ENCODE results near the gene TNPO2. TPM values are rescaled to one million over a fixed set of nuclear protein-coding genes. Genes with fewer than 3 reads are reported as not detected.
A peak's percentile ranks its signal among the peaks of the same experiment; 100 is the strongest.

The TNPO2 gene
- total and polyA plus RNA-seq, 4 experiments from 2014 or later, result 0.60 to 67.2 (median 33.9) TPM

DNA sequence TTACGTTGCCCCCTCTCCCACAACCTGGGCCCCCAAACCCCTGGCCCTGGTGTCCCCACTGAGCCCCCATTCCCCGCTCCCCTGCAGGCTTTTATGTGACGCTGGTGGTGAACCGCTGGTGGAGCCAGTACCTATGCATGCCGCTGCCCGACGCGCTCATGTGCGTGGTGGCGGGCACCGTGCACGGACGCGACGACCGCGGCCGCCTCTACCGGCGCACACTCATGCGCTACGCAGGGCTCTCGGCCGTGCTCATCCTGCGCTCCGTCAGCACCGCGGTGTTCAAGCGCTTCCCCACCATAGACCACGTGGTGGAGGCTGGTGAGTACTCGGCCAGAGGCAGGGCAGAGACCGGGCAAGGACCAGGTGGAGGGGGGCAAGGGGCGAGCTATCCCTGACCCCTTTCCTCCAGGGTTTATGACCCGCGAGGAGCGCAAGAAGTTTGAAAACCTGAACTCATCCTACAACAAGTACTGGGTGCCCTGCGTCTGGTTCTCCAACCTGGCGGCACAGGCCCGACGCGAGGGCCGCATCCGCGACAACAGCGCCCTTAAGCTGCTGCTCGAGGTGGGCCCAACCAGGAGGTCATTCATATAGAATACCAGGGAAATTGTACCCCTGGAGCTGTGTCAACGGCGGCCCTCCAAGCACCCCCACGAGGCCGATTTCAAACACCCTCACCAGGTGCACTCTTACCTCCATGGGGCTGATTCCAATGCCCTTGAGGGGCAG, 30.9 kb upstream of the TNPO2 start:
- H3K27ac ChIP-seq (ENCODE audit: low read depth, low read length), result no peak overlapping the region
- H3K9me3 Mint-ChIP-seq, result no peaks in the 10 kb centered on the region
- no peaks in the 10 kb centered on the region for H3K27me3 ChIP-seq (ENCODE audit: insufficient read depth, low read length)
- H3K27me3 Mint-ChIP-seq, result peaks cover 3 to 15% of the 10 kb centered on the region in 2 donors
- ChIA-PET CTCF (ENCODE audit: partially characterized antibody) (interaction anchor here (0.9 to 8.0 kb wide), 5 partner anchors 21 to 191 kb away, joined by 3 to 126 read pairs (median 4); partner anchors contain the start of gene TNPO2), POLR2A (ENCODE audit: partially characterized antibody) (interaction anchor here (0.5 to 1.3 kb wide), 3 partner anchors 13 to 999 kb away, joined by 3 read pairs; no protein-coding TSS in a partner anchor)
- no peaks in the 10 kb centered on the region for H3K9me3 ChIP-seq (ENCODE audit: control insufficient read depth in 1 of 2, low read length in 2 of 2)
- H3K4me1 ChIP-seq (ENCODE audit: insufficient read depth, low read length), result peaks cover 3% of the 10 kb centered on the region
- DNase-seq, result no peak
- peaks cover 5 to 13% (median 7%) of the 10 kb centered on the region in 4 donors for H3K4me1 Mint-ChIP-seq
- no peak overlapping the region for H3K4me3 ChIP-seq (ENCODE audit: low read length in 2 of 2)
- intact Hi-C loops (cut with micrococcal nuclease), result no loop called here
- H3K4me3 Mint-ChIP-seq, result no peak overlapping the region
- H3K27ac Mint-ChIP-seq, result no peak overlapping the region
- no peaks in the 10 kb centered on the region for H3K36me3 Mint-ChIP-seq
- H3K36me3 ChIP-seq (ENCODE audit: insufficient read depth, low read length), result no peaks in the 10 kb centered on the region

DNA sequence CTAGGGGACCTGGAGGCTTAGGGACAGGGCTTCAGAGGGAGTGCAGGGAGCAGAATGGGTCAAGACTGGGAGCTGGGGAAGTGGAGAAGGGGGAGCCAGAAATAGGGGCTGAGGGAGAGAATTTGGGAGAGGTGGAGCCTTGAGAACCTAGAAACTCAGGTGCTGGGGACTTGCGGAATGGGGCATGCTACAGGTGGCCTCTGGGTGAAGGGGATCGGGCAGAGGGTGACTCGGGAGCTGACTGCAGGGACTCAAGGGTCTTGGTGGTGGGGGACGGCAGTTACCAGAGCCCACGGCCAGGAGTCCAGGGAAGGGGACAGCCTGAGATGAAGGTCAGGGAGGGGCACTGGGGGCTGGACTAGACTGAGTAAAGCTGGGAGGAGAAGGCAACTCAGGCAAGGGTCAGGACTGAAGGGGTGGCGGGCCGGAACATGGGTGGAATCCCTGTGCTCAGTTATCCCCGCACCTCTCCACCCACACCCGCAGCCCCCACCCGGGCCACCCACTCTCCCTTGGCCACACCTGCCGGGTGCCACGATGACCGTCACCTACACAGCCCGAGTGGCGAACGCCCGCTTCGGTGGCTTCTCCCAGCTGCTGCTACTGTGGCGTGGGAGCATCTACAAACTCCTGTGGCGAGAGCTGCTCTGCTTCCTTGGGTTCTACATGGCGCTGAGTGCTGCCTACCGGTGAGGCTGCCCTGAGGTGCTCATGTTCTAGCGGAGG, 28.5 kb upstream of the TNPO2 start:
- Histone ChIP-seq H3K27me3 (ENCODE audit: insufficient read depth, low read length) (no peaks in the 10 kb centered on the region), H3K4me1 (ENCODE audit: insufficient read depth, low read length) (no peaks in the 10 kb centered on the region), H3K9me3 (ENCODE audit: control insufficient read depth in 1 of 2, low read length in 2 of 2) (no peaks in the 10 kb centered on the region), H3K36me3 (ENCODE audit: insufficient read depth, low read length) (peaks cover 10% of the 10 kb centered on the region), H3K4me3 (ENCODE audit: low read length in 2 of 2) (no peak overlapping the region), H3K27ac (ENCODE audit: low read depth, low read length) (no peak overlapping the region)
- Mint-ChIP-seq H3K36me3 (peaks cover 10 to 11% of the 10 kb centered on the region in 2 donors), H3K9me3 (peaks cover 0 to 8% (median 5%) of the 10 kb centered on the region in 8 donors), H3K4me1 (peaks cover 3 to 9% (median 6%) of the 10 kb centered on the region in 4 donors), H3K4me3 (no peak overlapping the region), H3K27ac (peak overlapping the region in 1 of 7 donors; percentile 27), H3K27me3 (peaks cover 1 to 15% of the 10 kb centered on the region in 2 donors)
- POLR2A ChIA-PET (ENCODE audit: partially characterized antibody), result interaction anchor here (0.6 to 1.5 kb wide), 3 partner anchors 15 to 40 kb away, joined by 3 to 4 read pairs (median 3); partner anchors contain the start of gene GET3
- intact Hi-C loops (cut with micrococcal nuclease), result no loop called here
- CTCF ChIA-PET (ENCODE audit: partially characterized antibody), result interaction anchor here (0.7 to 1.8 kb wide), 3 partner anchors 14 to 188 kb away, joined by 3 to 5 read pairs (median 3); partner anchors contain the start of gene GET3
- no peak for DNase-seq

- H3K9me3 Mint-ChIP-seq, result peaks cover 0 to 8% (median 5%) of the 10 kb centered on the region in 8 donors
- Histone ChIP-seq H3K4me1 (ENCODE audit: insufficient read depth, low read length) (no peaks in the 10 kb centered on the region), H3K27ac (ENCODE audit: low read depth, low read length) (no peak within 1 kb of the TSS), H3K9me3 (ENCODE audit: control insufficient read depth in 1 of 2, low read length in 2 of 2) (no peaks in the 10 kb centered on the region), H3K4me3 (ENCODE audit: low read length in 2 of 2) (no peak within 1 kb of the TSS), H3K27me3 (ENCODE audit: insufficient read depth, low read length) (no peaks in the 10 kb centered on the region), H3K36me3 (ENCODE audit: insufficient read depth, low read length) (peaks cover 10% of the 10 kb centered on the region)
- ChIA-PET CTCF (ENCODE audit: partially characterized antibody) (no interaction called here), POLR2A (ENCODE audit: partially characterized antibody) (no interaction called here)
- intact Hi-C loops (cut with micrococcal nuclease), result no loop called here
- H3K27me3 Mint-ChIP-seq, result peaks cover 1 to 15% of the 10 kb centered on the region in 2 donors
- H3K36me3 Mint-ChIP-seq, result peaks cover 15 to 17% of the 10 kb centered on the region in 2 donors
- H3K4me1 Mint-ChIP-seq, result peaks cover 3 to 9% (median 6%) of the 10 kb centered on the region in 4 donors
- peak within 1 kb of the TSS in 1 of 7 donors; percentile 27 for H3K27ac Mint-ChIP-seq
- DNase-seq, result no peak
- no peak within 1 kb of the TSS for H3K4me3 Mint-ChIP-seq
Observed at GRCh38 chr19:12751635-12752034, 27.9 kb upstream of the TNPO2 start, which contains the start of gene BEST2. Gene BEST2 (plus strand): TSS chr19:12751791. CDS start chr19:12752593, 802 bp downstream.

DNA sequence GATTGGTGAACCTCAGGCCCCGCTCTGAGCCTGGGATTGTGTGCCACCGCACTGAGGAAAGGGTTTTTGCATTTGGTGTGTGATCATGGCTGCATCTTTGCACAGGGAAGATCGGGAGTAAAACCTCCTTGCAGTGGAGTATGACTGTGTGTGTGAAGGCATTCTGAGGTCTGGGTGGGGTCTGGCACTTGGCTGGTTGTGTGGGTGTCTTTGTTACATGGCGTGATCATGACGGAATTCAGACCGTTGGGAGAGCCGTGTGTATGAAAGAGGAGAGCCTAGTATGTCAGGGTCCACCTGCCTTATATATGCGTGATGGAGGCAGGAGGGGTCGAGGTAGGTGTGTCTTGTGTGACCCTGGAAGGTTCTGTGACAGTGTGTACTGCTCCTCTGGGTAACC, 27.1 kb upstream of the TNPO2 start:
- peaks cover 3 to 9% (median 6%) of the 10 kb centered on the region in 4 donors for H3K4me1 Mint-ChIP-seq
- Histone ChIP-seq H3K4me3 (ENCODE audit: low read length in 2 of 2) (no peak overlapping the region), H3K27ac (ENCODE audit: low read depth, low read length) (no peak overlapping the region), H3K4me1 (ENCODE audit: insufficient read depth, low read length) (no peaks in the 10 kb centered on the region), H3K36me3 (ENCODE audit: insufficient read depth, low read length) (peaks cover 12% of the 10 kb centered on the region), H3K27me3 (ENCODE audit: insufficient read depth, low read length) (no peaks in the 10 kb centered on the region), H3K9me3 (ENCODE audit: control insufficient read depth in 1 of 2, low read length in 2 of 2) (no peaks in the 10 kb centered on the region)
- H3K36me3 Mint-ChIP-seq, result peaks cover 21 to 23% of the 10 kb centered on the region in 2 donors
- ChIA-PET CTCF (ENCODE audit: partially characterized antibody) (interaction anchor here (1.4 kb wide), 1 partner anchor 16 kb away, joined by 3 read pairs; no protein-coding TSS in a partner anchor), POLR2A (ENCODE audit: partially characterized antibody) (no interaction called here)
- no peak for DNase-seq
- H3K27me3 Mint-ChIP-seq, result peaks cover 1 to 13% of the 10 kb centered on the region in 2 donors
- no peak overlapping the region for H3K27ac Mint-ChIP-seq
- no peak overlapping the region for H3K4me3 Mint-ChIP-seq
- intact Hi-C loops (cut with micrococcal nuclease), result no loop called here
- H3K9me3 Mint-ChIP-seq, result peaks cover 0 to 8% (median 5%) of the 10 kb centered on the region in 8 donors

GRCh38 chr19:12749938-12750521, 26.3 kb upstream of the TNPO2 start:
- Mint-ChIP-seq H3K27me3 (peaks cover 1 to 13% of the 10 kb centered on the region in 2 donors), H3K4me1 (peaks cover 3 to 9% (median 6%) of the 10 kb centered on the region in 4 donors), H3K4me3 (peak overlapping the region in 2 of 8 donors; percentile 35 to 55), H3K9me3 (peaks cover 0 to 8% (median 5%) of the 10 kb centered on the region in 8 donors), H3K36me3 (peaks cover 26 to 28% of the 10 kb centered on the region in 2 donors), H3K27ac (peak overlapping the region in 5 of 7 donors; percentile 63 to 82 (median 68))
- intact Hi-C loops (cut with micrococcal nuclease), result no loop called here
- H3K36me3 ChIP-seq (ENCODE audit: insufficient read depth, low read length), result peaks cover 20% of the 10 kb centered on the region
- no peaks in the 10 kb centered on the region for H3K4me1 ChIP-seq (ENCODE audit: insufficient read depth, low read length)
- no peak overlapping the region for H3K4me3 ChIP-seq (ENCODE audit: low read length in 2 of 2)
- no peak for DNase-seq
- no peak overlapping the region for H3K27ac ChIP-seq (ENCODE audit: low read depth, low read length)
- no peaks in the 10 kb centered on the region for H3K9me3 ChIP-seq (ENCODE audit: control insufficient read depth in 1 of 2, low read length in 2 of 2)
- POLR2A ChIA-PET (ENCODE audit: partially characterized antibody), result interaction anchor here (2.0 kb wide), 1 partner anchor 13 kb away, joined by 6 read pairs; the partner anchor contains the start of gene GET3
- H3K27me3 ChIP-seq (ENCODE audit: insufficient read depth, low read length), result no peaks in the 10 kb centered on the region
- CTCF ChIA-PET (ENCODE audit: partially characterized antibody), result interaction anchor here (1.1 to 3.9 kb wide), 3 partner anchors 10 to 17 kb away, joined by 3 to 15 read pairs (median 3); no protein-coding TSS in a partner anchor

DNA sequence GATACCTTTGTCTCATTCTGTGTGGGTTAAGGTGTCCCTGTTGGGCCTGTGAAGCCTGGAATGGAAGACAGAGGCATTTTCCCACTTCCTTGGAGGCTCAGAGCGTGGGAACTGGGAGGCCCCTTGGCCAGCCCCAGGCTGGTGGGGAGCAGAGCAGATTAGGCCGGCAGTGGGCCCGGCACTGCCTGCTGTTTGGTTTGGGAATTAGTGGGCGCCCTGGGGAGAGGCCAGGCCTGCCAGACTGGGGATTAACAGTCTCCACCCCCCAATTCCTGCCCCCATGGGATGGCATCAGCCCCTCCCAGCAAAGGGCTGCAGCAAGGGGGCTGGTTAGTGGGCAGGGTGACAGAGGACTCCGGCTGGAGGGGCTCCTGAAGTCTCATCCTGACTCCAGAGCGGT, 24.8 kb upstream of the TNPO2 start:
- Mint-ChIP-seq H3K4me3 (no peak overlapping the region), H3K27me3 (peaks cover 1 to 10% of the 10 kb centered on the region in 2 donors), H3K27ac (no peak overlapping the region), H3K4me1 (peaks cover 3 to 9% (median 6%) of the 10 kb centered on the region in 4 donors), H3K36me3 (peaks cover 30 to 34% of the 10 kb centered on the region in 2 donors), H3K9me3 (peaks cover 0 to 8% (median 5%) of the 10 kb centered on the region in 8 donors)
- DNase-seq, result no peak
- Histone ChIP-seq H3K27me3 (ENCODE audit: insufficient read depth, low read length) (no peaks in the 10 kb centered on the region), H3K27ac (ENCODE audit: low read depth, low read length) (no peak overlapping the region), H3K4me3 (ENCODE audit: low read length in 2 of 2) (no peak overlapping the region), H3K9me3 (ENCODE audit: control insufficient read depth in 1 of 2, low read length in 2 of 2) (no peaks in the 10 kb centered on the region), H3K4me1 (ENCODE audit: insufficient read depth, low read length) (no peaks in the 10 kb centered on the region), H3K36me3 (ENCODE audit: insufficient read depth, low read length) (peaks cover 26% of the 10 kb centered on the region)
- POLR2A ChIA-PET (ENCODE audit: partially characterized antibody), result interaction anchor here (2.0 kb wide), 1 partner anchor 11 kb away, joined by 6 read pairs; the partner anchor contains the start of gene GET3
- CTCF ChIA-PET (ENCODE audit: partially characterized antibody), result interaction anchor here (1.1 to 3.9 kb wide), 3 partner anchors 10 to 14 kb away, joined by 3 to 15 read pairs (median 9); no protein-coding TSS in a partner anchor
- intact Hi-C loops (cut with micrococcal nuclease), result no loop called here
